Measurements from ENCODE around the gene CLEC9A. TPM values are rescaled to one million over a fixed set of nuclear protein-coding genes. Genes with fewer than 3 reads are reported as not detected.

CLEC9A gene
- not detected in 2 replicates for total RNA-seq
- polyA plus RNA-seq: not detected in 2 replicates
- not detected in 2 replicates for polyA plus RNA-seq (2011; cell fraction: cytosol; rRNA removed)
- not detected in 2 replicates for polyA plus RNA-seq (2011; cell fraction: nucleus; rRNA removed)
- polyA plus RNA-seq (2012): not detected in 2 replicates
- polyA minus RNA-seq: not detected in 2 replicates
- not detected for polyA minus RNA-seq (2011; cell fraction: cytosol; rRNA and poly(A)+ RNA removed)
- not detected in 2 replicates for polyA minus RNA-seq (2011; cell fraction: nucleus; rRNA and poly(A)+ RNA removed)
- Bru-seq, nascent RNA: percentile 14 among the genes with signal in this experiment
- BruChase-seq, experiment 1, labeled RNA remaining after a 6-hour chase: percentile 16 among the genes with signal in this experiment
- percentile 8 among the genes with signal in this experiment for BruChase-seq, experiment 2, labeled RNA remaining after a 2-hour chase
- long read RNA-seq: 0 reads

DNA sequence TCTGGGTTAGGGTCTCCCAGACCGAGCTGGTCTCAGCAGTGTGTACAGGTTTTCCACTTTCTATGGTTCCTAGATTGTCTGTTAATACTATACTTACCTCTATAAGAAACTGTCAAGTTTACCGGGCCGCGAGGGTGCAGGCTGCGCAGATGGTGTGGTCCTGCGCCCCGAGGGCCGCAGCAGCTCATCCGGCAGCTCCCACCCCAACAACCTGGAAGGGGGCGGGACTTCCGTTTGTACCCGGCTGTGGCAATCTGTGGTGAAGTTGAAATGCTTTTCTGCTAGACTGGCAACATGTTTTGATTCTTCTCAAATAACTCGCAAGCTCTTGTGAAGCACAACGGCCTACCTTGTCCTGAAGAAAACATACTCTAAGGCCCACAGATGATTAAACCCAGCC lies at the start of gene CLEC9A:
TSS of gene CLEC9A (plus strand) at position 237 of the 400 bp plus-strand sequence. CDS start 22,006 bp downstream, outside the sequence.
- Histone ChIP-seq H3K36me3 (ENCODE audit: control insufficient read depth in 2 of 2, extremely low read depth in 1 of 2, insufficient read depth in 2 of 2, low read length in 2 of 2) (no peaks in the 10 kb centered on the region), H3K9me1 (replicated peaks; ENCODE audit: control insufficient read depth, extremely low read depth, insufficient read depth, low read length) (no peaks in the 10 kb centered on the region), H3K9ac (replicated peaks; ENCODE audit: extremely low read depth, insufficient read depth, low read length) (peak within 1 kb of the TSS; percentile 63), H3K4me3 (replicated peaks in 1 of 3; ENCODE audit: insufficient read depth in 1 of 3, low read depth in 1 of 3, low read length in 3 of 3) (no peak within 1 kb of the TSS), H3K27me3 (ENCODE audit: control insufficient read depth in 2 of 2, insufficient read depth in 2 of 2, low read length in 2 of 2) (no peaks in the 10 kb centered on the region), H3K79me2 (ENCODE audit: control insufficient read depth, insufficient read depth, low read length) (no peaks in the 10 kb centered on the region), H3K27ac (ENCODE audit: insufficient read depth, low read depth, low read length) (peak within 1 kb of the TSS; percentile 99), H4K20me1 (replicated peaks; ENCODE audit: control insufficient read depth, extremely low read depth, insufficient read depth, low read length) (no peaks in the 10 kb centered on the region), H3K4me2 (ENCODE audit: insufficient read depth, low read length) (peak within 1 kb of the TSS; percentile 7), H3K9me3 (replicated peaks; ENCODE audit: control insufficient read depth, insufficient read depth, low read length) (no peaks in the 10 kb centered on the region), H3K4me1 (ENCODE audit: control insufficient read depth, extremely low read depth, insufficient read depth, low read length) (peaks cover 38% of the 10 kb centered on the region), H2AFZ (ENCODE audit: low read depth, low read length) (no peak within 1 kb of the TSS)
- dilution Hi-C loops (cut with MboI; ENCODE audit: extremely low pct_ligation_motif_present, low sequenced_read_pairs): no loop called here
- POLR2A ChIA-PET: no interaction called here
- FAIRE-seq: no peak
- TF ChIP-seq MAX (IDR thresholded peaks at IDR 0.05; ENCODE audit: insufficient read depth, insufficient read length) (no peak), FOS (IDR thresholded peaks at IDR 0.05; ENCODE audit: borderline replicate concordance, insufficient read depth, low read length) (no peak), POLR2A (IDR thresholded peaks at IDR 0.05; ENCODE audit: low read depth, low read length) (no peak), JUN (IDR thresholded peaks at IDR 0.05; ENCODE audit: borderline replicate concordance, insufficient read depth, insufficient read length, low read depth) (no peak), EZH2 (IDR thresholded peaks at IDR 0.05; ENCODE audit: borderline replicate concordance, low read depth, low read length, severe bottlenecking) (no peak), MYC (IDR thresholded peaks at IDR 0.05; ENCODE audit: low read depth, low read length) (no peak), GATA2 (IDR thresholded peaks at IDR 0.05; ENCODE audit: insufficient read depth, insufficient read length, low read depth, low read length) (no peak), POLR2AphosphoS5 (IDR thresholded peaks at IDR 0.05; ENCODE audit: insufficient read depth, low read depth, low read length) (no peak)
- TF ChIP-seq, protein P1, sequence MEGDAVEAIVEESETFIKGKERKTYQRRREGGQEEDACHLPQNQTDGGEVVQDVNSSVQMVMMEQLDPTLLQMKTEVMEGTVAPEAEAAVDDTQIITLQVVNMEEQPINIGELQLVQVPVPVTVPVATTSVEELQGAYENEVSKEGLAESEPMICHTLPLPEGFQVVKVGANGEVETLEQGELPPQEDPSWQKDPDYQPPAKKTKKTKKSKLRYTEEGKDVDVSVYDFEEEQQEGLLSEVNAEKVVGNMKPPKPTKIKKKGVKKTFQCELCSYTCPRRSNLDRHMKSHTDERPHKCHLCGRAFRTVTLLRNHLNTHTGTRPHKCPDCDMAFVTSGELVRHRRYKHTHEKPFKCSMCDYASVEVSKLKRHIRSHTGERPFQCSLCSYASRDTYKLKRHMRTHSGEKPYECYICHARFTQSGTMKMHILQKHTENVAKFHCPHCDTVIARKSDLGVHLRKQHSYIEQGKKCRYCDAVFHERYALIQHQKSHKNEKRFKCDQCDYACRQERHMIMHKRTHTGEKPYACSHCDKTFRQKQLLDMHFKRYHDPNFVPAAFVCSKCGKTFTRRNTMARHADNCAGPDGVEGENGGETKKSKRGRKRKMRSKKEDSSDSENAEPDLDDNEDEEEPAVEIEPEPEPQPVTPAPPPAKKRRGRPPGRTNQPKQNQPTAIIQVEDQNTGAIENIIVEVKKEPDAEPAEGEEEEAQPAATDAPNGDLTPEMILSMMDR (IDR thresholded peaks at IDR 0.05; ENCODE audit: extremely low read depth in 1 of 2, insufficient read depth in 1 of 2, low read depth in 1 of 2, low read length in 2 of 2): no peak
- BruUV-seq (replicated peaks): no TSS peak
- CTCF ChIA-PET: interaction anchor here (1.0 to 4.0 kb wide), 3 partner anchors 21 to 288 kb away, joined by 4 to 59 read pairs (median 25); partner anchors contain the start of gene CLEC12B
- intact Hi-C loops (cut with micrococcal nuclease): loop anchor here (5.0 to 10.0 kb wide), 4 partner anchors 233 to 642 kb away; partner anchors contain the start of gene STYK1
- DNase-seq (ENCODE audit: low read depth, low spot score): no peak

Data from endothelial cell of umbilical vein (primary cell).